Measurements from ENCODE around the gene UCHL1. TPM values are rescaled to one million over a fixed set of nuclear protein-coding genes. Genes with fewer than 3 reads are reported as not detected.

UCHL1 gene
- total RNA-seq, 1 donor from 2014 or later = 2.6 TPM

Other genes with a start within 250 kb of the UCHL1 start
- gene APBB2, start 42.4 kb upstream of the UCHL1 start, total RNA-seq = 2.1 and 3.7 TPM in 2 replicates

Measured in activated B cell treated with CpG ODN at 0.5 μM for 24 hours (primary cell).